SK-N-SH (cell line): ENCODE data around the gene G6PC2. TPM values are rescaled to one million over a fixed set of nuclear protein-coding genes. Genes with fewer than 3 reads are reported as not detected.

Experiments used
- CHD2 ChIP-seq: fragments of 150-350 bp; IDR thresholded peaks from 2 replicates; pipeline ENCODE4 v1.6.1; 2018; ENCODE audit warnings: low read length; ENCODE audit not compliant: partially characterized antibody
- ELF1 ChIP-seq: IDR thresholded peaks from 2 replicates; pipeline ENCODE4 v1.4.0; 2012
- EZH2phosphoT487 ChIP-seq: fragments of 200-600 bp; sonication (generic); IDR thresholded peaks from 2 replicates; pipeline ENCODE4 v1.6.1; 2017; ENCODE audit warnings: low read depth, mixed run types, mild to moderate bottlenecking, antibody characterized with exemption, moderate library complexity, borderline replicate concordance
- FOXJ3 ChIP-seq: sonication (generic); formaldehyde crosslinking; IDR thresholded peaks from 2 replicates; pipeline ENCODE4 v1.5.1; 2020; ENCODE audit warnings: mild to moderate bottlenecking, missing genetic modification reagents
- GABPA ChIP-seq: IDR thresholded peaks from 2 replicates; pipeline ENCODE4 v1.4.0; 2012; ENCODE audit warnings: low read depth, mild to moderate bottlenecking
- JUND ChIP-seq: IDR thresholded peaks from 2 replicates; pipeline ENCODE4 v1.4.0; 2012
- MEF2A ChIP-seq: IDR thresholded peaks from 2 replicates; pipeline ENCODE4 v1.4.0; 2012; ENCODE audit warnings: low read depth, borderline replicate concordance
- NRF1 ChIP-seq: IDR thresholded peaks from 2 replicates; pipeline ENCODE4 v1.6.1; 2012; ENCODE audit warnings: low read depth, mild to moderate bottlenecking, low read length
- POLR2AphosphoS5 ChIP-seq: IDR thresholded peaks from 2 replicates; pipeline ENCODE4 v1.6.1; 2012; ENCODE audit warnings: low read depth, low read length
- RAD21 ChIP-seq: IDR thresholded peaks from 2 replicates; pipeline ENCODE4 v1.6.1; 2012; ENCODE audit warnings: mild to moderate bottlenecking, low read length
- RCOR1 ChIP-seq: fragments of 150-350 bp; IDR thresholded peaks from 2 replicates; pipeline ENCODE4 v1.6.1; 2017; ENCODE audit warnings: antibody characterized with exemption, low read length
- RXRA ChIP-seq: IDR thresholded peaks from 2 replicates; pipeline ENCODE4 v1.4.0; 2012; ENCODE audit warnings: low read depth, mild to moderate bottlenecking, borderline replicate concordance
- SMC3 ChIP-seq: IDR thresholded peaks from 2 replicates; pipeline ENCODE4 v1.6.1; 2012; ENCODE audit warnings: low read depth, low read length, improper control_type of control experiment
- TAF1 ChIP-seq: IDR thresholded peaks from 2 replicates; pipeline ENCODE4 v1.6.1; 2012; ENCODE audit warnings: low read depth, mild to moderate bottlenecking, low read length, moderate library complexity, borderline replicate concordance
- TCF12 ChIP-seq: IDR thresholded peaks from 2 replicates; pipeline ENCODE4 v1.4.0; 2012
- polyA plus RNA-seq, 3 experiments: library from polyadenylated mRNA; depleted of rRNA; stranded (reverse); fragments of >200 nt; gene quantifications; 2 replicates each; pipeline ENCODE4 v1.2.3, GENCODE V29; 2012
- TF ChIP-seq, protein P1 (sequence below): IDR thresholded peaks from 2 replicates; pipeline ENCODE4 v1.4.0; 2012; ENCODE audit warnings: low read depth, borderline replicate concordance
- TF ChIP-seq, protein P2 (sequence below): fragments of 150-350 bp; IDR thresholded peaks from 2 replicates; pipeline ENCODE4 v1.6.1; 2016; ENCODE audit warnings: mild to moderate bottlenecking, low read depth, low read length
- TF ChIP-seq, protein P3 (sequence below): IDR thresholded peaks from 2 replicates; pipeline ENCODE4 v1.4.0; 2012; ENCODE audit warnings: low read depth
- TF ChIP-seq, protein P4 (sequence below): IDR thresholded peaks from 2 replicates; pipeline ENCODE4 v1.6.1; 2012; ENCODE audit warnings: mild to moderate bottlenecking, low read depth, low read length, moderate library complexity
- TF ChIP-seq, protein P5 (sequence below): fragments of 150-350 bp; IDR thresholded peaks from 2 replicates; pipeline ENCODE4 v1.6.1; 2017; ENCODE audit warnings: antibody characterized with exemption, low read length, low read depth, borderline replicate concordance

The G6PC2 gene
- polyA plus RNA-seq, 1 of the 3 experiments (the other 2 are of a cell fraction) = not detected

DNA sequence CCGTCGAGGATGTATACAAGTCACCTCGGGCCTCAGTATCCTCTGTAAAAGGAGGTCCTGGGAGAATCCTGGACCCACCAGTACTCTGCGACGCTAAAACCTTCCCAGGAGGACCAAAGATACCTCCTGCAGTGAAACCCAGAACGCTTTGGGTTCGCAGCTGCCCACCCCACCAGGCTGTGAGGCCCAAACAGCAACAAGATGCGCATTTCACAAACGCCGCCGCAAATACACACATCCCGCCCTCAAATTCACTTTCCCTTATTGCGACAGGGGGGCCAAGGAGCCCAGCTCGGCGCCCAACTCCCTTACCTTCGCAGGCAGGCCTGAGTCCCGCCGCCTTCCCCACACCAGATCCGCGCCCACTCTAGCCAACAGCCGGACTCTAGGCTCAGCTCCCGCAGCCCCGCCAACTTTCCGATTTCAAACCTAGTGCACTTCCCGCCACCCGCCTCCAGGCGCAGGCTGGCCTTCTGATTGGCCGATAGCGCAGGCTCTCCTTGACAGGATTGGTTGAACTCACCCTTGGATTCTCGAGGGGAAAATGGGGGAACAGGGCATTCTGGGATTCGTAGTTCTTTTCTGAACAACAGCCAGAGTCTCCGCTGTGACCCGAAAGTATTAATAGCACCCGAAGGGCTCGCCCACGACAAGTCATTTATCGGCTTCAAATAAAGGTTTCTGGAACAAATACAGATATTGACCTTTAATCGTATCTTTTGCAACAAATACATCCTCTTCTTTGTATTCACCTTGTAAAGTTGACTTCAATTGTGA is 10.9 kb upstream of the G6PC2 start, which contains the start of gene SPC25 (continued):
- TF ChIP-seq NRF1 (no peak), CHD2 (peak; percentile 99), POLR2AphosphoS5 (peak; percentile 60), SMC3 (no peak), TAF1 (peak; percentile 61; the same call in 1 of the 2 replicates), TCF12 (no peak), RCOR1 (peak; percentile 24; the same call in 1 of the 2 replicates), FOXJ3 (CRISPR knock-in tag) (no peak), RXRA (no peak), JUND (no peak), MEF2A (no peak), GABPA (peak; percentile 58), RAD21 (no peak), EZH2phosphoT487 (no peak), ELF1 (no peak)
- TF ChIP-seq, protein P1, sequence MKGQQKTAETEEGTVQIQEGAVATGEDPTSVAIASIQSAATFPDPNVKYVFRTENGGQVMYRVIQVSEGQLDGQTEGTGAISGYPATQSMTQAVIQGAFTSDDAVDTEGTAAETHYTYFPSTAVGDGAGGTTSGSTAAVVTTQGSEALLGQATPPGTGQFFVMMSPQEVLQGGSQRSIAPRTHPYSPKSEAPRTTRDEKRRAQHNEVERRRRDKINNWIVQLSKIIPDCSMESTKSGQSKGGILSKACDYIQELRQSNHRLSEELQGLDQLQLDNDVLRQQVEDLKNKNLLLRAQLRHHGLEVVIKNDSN = no peak
- TF ChIP-seq, protein P2, sequence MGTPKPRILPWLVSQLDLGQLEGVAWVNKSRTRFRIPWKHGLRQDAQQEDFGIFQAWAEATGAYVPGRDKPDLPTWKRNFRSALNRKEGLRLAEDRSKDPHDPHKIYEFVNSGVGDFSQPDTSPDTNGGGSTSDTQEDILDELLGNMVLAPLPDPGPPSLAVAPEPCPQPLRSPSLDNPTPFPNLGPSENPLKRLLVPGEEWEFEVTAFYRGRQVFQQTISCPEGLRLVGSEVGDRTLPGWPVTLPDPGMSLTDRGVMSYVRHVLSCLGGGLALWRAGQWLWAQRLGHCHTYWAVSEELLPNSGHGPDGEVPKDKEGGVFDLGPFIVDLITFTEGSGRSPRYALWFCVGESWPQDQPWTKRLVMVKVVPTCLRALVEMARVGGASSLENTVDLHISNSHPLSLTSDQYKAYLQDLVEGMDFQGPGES = peak; percentile 81
- TF ChIP-seq, protein P3, sequence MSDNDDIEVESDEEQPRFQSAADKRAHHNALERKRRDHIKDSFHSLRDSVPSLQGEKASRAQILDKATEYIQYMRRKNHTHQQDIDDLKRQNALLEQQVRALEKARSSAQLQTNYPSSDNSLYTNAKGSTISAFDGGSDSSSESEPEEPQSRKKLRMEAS = peak; percentile 30; the same call in 1 of the 2 replicates
- TF ChIP-seq, protein P4, sequence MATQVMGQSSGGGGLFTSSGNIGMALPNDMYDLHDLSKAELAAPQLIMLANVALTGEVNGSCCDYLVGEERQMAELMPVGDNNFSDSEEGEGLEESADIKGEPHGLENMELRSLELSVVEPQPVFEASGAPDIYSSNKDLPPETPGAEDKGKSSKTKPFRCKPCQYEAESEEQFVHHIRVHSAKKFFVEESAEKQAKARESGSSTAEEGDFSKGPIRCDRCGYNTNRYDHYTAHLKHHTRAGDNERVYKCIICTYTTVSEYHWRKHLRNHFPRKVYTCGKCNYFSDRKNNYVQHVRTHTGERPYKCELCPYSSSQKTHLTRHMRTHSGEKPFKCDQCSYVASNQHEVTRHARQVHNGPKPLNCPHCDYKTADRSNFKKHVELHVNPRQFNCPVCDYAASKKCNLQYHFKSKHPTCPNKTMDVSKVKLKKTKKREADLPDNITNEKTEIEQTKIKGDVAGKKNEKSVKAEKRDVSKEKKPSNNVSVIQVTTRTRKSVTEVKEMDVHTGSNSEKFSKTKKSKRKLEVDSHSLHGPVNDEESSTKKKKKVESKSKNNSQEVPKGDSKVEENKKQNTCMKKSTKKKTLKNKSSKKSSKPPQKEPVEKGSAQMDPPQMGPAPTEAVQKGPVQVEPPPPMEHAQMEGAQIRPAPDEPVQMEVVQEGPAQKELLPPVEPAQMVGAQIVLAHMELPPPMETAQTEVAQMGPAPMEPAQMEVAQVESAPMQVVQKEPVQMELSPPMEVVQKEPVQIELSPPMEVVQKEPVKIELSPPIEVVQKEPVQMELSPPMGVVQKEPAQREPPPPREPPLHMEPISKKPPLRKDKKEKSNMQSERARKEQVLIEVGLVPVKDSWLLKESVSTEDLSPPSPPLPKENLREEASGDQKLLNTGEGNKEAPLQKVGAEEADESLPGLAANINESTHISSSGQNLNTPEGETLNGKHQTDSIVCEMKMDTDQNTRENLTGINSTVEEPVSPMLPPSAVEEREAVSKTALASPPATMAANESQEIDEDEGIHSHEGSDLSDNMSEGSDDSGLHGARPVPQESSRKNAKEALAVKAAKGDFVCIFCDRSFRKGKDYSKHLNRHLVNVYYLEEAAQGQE = no peak
- TF ChIP-seq, protein P5, sequence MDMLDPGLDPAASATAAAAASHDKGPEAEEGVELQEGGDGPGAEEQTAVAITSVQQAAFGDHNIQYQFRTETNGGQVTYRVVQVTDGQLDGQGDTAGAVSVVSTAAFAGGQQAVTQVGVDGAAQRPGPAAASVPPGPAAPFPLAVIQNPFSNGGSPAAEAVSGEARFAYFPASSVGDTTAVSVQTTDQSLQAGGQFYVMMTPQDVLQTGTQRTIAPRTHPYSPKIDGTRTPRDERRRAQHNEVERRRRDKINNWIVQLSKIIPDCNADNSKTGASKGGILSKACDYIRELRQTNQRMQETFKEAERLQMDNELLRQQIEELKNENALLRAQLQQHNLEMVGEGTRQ = no peak
